HG03354 (cell line): ENCODE results near the gene WDR35.
A peak's percentile ranks its signal among the peaks of the same experiment; 100 is the strongest.
"Not testable (repeated sequence)": the region's sequence is repeated elsewhere in the genome, so short reads cannot be mapped to it uniquely, and the experiment has no call there.

Experiments
- ATAC-seq: cut with Tn5 transposase; IDR thresholded peaks from one replicate; pipeline ENCODE4 v1.9.1; 2021; ENCODE audit warnings: mild to moderate bottlenecking; ENCODE audit not compliant: unreplicated experiment, poor library complexity, severe bottlenecking

The WDR35 gene

GRCh38 chr2:19947184-19947940, 42.5 kb downstream of the WDR35 start:
- no peak for ATAC-seq

GRCh38 chr2:19944205-19944845, 45.6 kb downstream of the WDR35 start:
- ATAC-seq = no peak

GRCh38 chr2:19943189-19943588, 46.7 kb downstream of the WDR35 start:
- ATAC-seq = no peak

GRCh38 chr2:19942199-19942598, 47.7 kb downstream of the WDR35 start:
- no peak for ATAC-seq

GRCh38 chr2:19937004-19937403, 52.9 kb downstream of the WDR35 start:
- no peak for ATAC-seq

- ATAC-seq = no peak
These were observed 53.7 kb downstream of the WDR35 start for GRCh38 chr2:19936203-19936602.

- no peak for ATAC-seq
These were observed 56.4 kb downstream of the WDR35 start for GRCh38 chr2:19933351-19933981.

- no peak for ATAC-seq
These were observed 57.0 kb downstream of the WDR35 start for GRCh38 chr2:19932928-19933327.

GRCh38 chr2:19929226-19929625, 60.7 kb downstream of the WDR35 start:
- no peak for ATAC-seq

GRCh38 chr2:19927816-19928215, 62.1 kb downstream of the WDR35 start:
- not testable (repeated sequence) for ATAC-seq

GRCh38 chr2:19924526-19924925, 65.4 kb downstream of the WDR35 start:
- ATAC-seq = not testable (repeated sequence)

GRCh38 chr2:19922188-19922587, 67.7 kb downstream of the WDR35 start:
- not testable (repeated sequence) for ATAC-seq

- ATAC-seq = no peak
These were observed 73.4 kb downstream of the WDR35 start for GRCh38 chr2:19916385-19916950.

- no peak for ATAC-seq
These were observed 75.5 kb downstream of the WDR35 start for GRCh38 chr2:19914266-19914975.

GRCh38 chr2:19911808-19912509, 77.9 kb downstream of the WDR35 start:
- no peak for ATAC-seq

GRCh38 chr2:19902216-19902740, 87.6 kb downstream of the WDR35 start:
- peak; percentile 16 for ATAC-seq

GRCh38 chr2:19901442-19902215, 88.3 kb downstream of the WDR35 start, which contains the start of gene TTC32:
Gene TTC32, minus strand, starts transcription at chr2:19901983. Its CDS starts 129 bp downstream, at chr2:19901854.
- ATAC-seq = peak; percentile 88

GRCh38 chr2:19900931-19901441, 88.9 kb downstream of the WDR35 start:
- ATAC-seq = peak; percentile 11
